ENCODE results near the gene DYRK1B.
A peak's percentile ranks its signal among the peaks of the same experiment; 100 is the strongest.

Gene DYRK1B

DNA sequence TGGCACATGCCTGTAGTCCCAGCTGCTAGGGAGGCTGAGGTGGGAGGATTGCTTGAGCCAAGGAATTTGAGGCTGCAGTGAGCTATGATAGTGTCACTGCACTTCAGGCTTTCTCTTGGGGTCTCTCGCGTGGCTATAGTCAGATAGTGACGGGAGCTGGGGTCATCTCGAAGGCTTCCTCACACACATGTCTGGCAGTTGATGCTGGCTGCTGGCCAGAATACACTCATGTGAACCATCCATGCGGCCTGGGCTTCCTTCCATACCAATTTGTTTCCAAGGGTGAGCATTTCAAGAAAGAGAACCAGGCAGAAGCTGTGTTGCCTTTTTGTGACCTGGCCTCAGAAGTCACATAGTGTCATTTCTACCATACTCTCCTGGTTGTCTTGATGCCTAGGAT, 28.9 kb downstream of the DYRK1B start:
- DNase-seq: no peak
- Histone ChIP-seq H2BK120ac (ENCODE audit: low read depth, low read length) (no peak overlapping the region), H3K4me2 (ENCODE audit: low read length) (no peak overlapping the region), H3K56ac (ENCODE audit: low read length) (no peak overlapping the region), H3K4ac (ENCODE audit: low read depth, low read length) (no peak overlapping the region), H3K4me3 (ENCODE audit: low read length) (no peak overlapping the region), H3K4me1 (ENCODE audit: control insufficient read depth, low read depth, low read length) (no peaks in the 10 kb centered on the region), H3K9ac (ENCODE audit: low read length) (no peak overlapping the region), H3K27me3 (ENCODE audit: insufficient read depth, low read length, poor library complexity) (no peaks in the 10 kb centered on the region), H4K8ac (ENCODE audit: low read depth, low read length) (no peak overlapping the region), H2AK5ac (ENCODE audit: low read length) (no peak overlapping the region), H3K79me1 (ENCODE audit: low read length) (no peaks in the 10 kb centered on the region), H3K18ac (ENCODE audit: low read length) (no peak overlapping the region), H3K36me3 (ENCODE audit: control insufficient read depth, insufficient read depth, low read length) (no peaks in the 10 kb centered on the region), H3K23ac (ENCODE audit: low read length) (no peak overlapping the region), H3K79me2 (ENCODE audit: control insufficient read depth, insufficient read depth, low read length) (no peaks in the 10 kb centered on the region), H2BK15ac (replicated peaks; ENCODE audit: low read depth) (no peak overlapping the region), H4K5ac (ENCODE audit: low read length) (no peak overlapping the region), H2BK5ac (ENCODE audit: low read length) (no peak overlapping the region), H3K27ac (ENCODE audit: low read depth, low read length) (no peak overlapping the region)
- no CpG with 5 or more reads among the region's 5 CpGs for WGBS (ENCODE audit: extremely low coverage, insufficient coverage, low lambda C conversion rate)

DNA sequence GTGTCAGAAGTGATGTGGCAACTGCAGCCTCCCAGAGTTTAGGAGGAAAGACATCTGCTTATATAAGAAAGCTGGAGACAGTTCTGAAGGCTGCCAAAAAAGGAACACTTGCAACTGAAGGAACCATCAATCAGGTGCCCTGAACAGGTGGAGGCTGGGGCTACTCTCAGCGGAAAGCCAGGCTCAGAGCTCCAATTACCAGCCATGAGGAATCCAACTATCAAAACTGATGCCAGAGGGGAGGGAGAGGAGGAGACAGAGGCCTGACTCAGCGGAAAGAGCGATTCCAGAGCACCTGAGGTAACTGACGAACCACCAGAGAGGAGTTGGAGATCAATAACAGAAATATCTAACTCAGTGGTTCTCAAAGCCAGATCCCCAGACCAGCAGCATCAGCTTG, 31.0 kb downstream of the DYRK1B start:
- H2BK120ac ChIP-seq (ENCODE audit: low read depth, low read length): no peak overlapping the region
- H3K56ac ChIP-seq (ENCODE audit: low read length): no peak overlapping the region
- H4K5ac ChIP-seq (ENCODE audit: low read length): no peak overlapping the region
- no peaks in the 10 kb centered on the region for H3K4me1 ChIP-seq (ENCODE audit: control insufficient read depth, low read depth, low read length)
- no peak overlapping the region for H3K4me2 ChIP-seq (ENCODE audit: low read length)
- H3K36me3 ChIP-seq (ENCODE audit: control insufficient read depth, insufficient read depth, low read length): no peaks in the 10 kb centered on the region
- H2BK5ac ChIP-seq (ENCODE audit: low read length): no peak overlapping the region
- no peaks in the 10 kb centered on the region for H3K27me3 ChIP-seq (ENCODE audit: insufficient read depth, low read length, poor library complexity)
- H3K79me2 ChIP-seq (ENCODE audit: control insufficient read depth, insufficient read depth, low read length): no peaks in the 10 kb centered on the region
- no peak overlapping the region for H3K23ac ChIP-seq (ENCODE audit: low read length)
- H2AK5ac ChIP-seq (ENCODE audit: low read length): no peak overlapping the region
- no peak overlapping the region for H2BK15ac ChIP-seq (replicated peaks; ENCODE audit: low read depth)
- H3K9ac ChIP-seq (ENCODE audit: low read length): no peak overlapping the region
- H3K18ac ChIP-seq (ENCODE audit: low read length): no peak overlapping the region
- H3K4ac ChIP-seq (ENCODE audit: low read depth, low read length): no peak overlapping the region
- peak; percentile 19 for DNase-seq
- whole genome bisulfite sequencing (ENCODE audit: extremely low coverage, insufficient coverage, low lambda C conversion rate): no CpG with 5 or more reads among the region's 4 CpGs
- H4K8ac ChIP-seq (ENCODE audit: low read depth, low read length): no peak overlapping the region
- no peaks in the 10 kb centered on the region for H3K79me1 ChIP-seq (ENCODE audit: low read length)
- H3K4me3 ChIP-seq (ENCODE audit: low read length): no peak overlapping the region
- no peak overlapping the region for H3K27ac ChIP-seq (ENCODE audit: low read depth, low read length)

DNA sequence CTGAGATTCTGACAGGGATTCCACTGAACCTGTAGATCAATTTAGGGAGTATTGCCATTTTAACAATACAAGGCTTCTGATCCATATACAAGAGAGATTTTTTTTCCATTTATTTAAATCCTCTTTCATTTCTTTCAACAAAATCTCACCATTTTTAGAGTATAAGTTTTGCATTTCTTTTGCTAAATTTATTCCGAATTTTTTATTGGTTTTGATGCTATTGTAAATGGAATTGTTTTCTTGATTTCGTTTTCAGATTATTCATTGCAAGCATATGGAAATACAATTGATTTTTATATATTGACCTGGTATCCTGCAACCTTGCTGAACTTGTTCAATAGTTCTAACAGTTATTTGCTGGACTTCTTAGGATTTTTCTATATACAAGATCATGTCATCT, 36.9 kb downstream of the DYRK1B start:
- no peaks in the 10 kb centered on the region for H3K27me3 ChIP-seq (ENCODE audit: insufficient read depth, low read length, poor library complexity)
- no peaks in the 10 kb centered on the region for H3K4me1 ChIP-seq (ENCODE audit: control insufficient read depth, low read depth, low read length)
- no peak overlapping the region for H3K23ac ChIP-seq (ENCODE audit: low read length)
- H3K4me3 ChIP-seq (ENCODE audit: low read length): no peak overlapping the region
- H3K56ac ChIP-seq (ENCODE audit: low read length): no peak overlapping the region
- 100% methylated on average over 1 of the region's 2 CpGs for WGBS (ENCODE audit: extremely low coverage, insufficient coverage, low lambda C conversion rate)
- H4K8ac ChIP-seq (ENCODE audit: low read depth, low read length): no peak overlapping the region
- H3K4me2 ChIP-seq (ENCODE audit: low read length): no peak overlapping the region
- H3K9ac ChIP-seq (ENCODE audit: low read length): no peak overlapping the region
- H2AK5ac ChIP-seq (ENCODE audit: low read length): no peak overlapping the region
- DNase-seq: no peak
- no peak overlapping the region for H2BK5ac ChIP-seq (ENCODE audit: low read length)
- H3K36me3 ChIP-seq (ENCODE audit: control insufficient read depth, insufficient read depth, low read length): no peaks in the 10 kb centered on the region
- no peak overlapping the region for H3K27ac ChIP-seq (ENCODE audit: low read depth, low read length)
- H2BK15ac ChIP-seq (replicated peaks; ENCODE audit: low read depth): no peak overlapping the region
- no peak overlapping the region for H2BK120ac ChIP-seq (ENCODE audit: low read depth, low read length)
- H3K18ac ChIP-seq (ENCODE audit: low read length): no peak overlapping the region
- H4K5ac ChIP-seq (ENCODE audit: low read length): no peak overlapping the region
- no peaks in the 10 kb centered on the region for H3K79me1 ChIP-seq (ENCODE audit: low read length)
- no peaks in the 10 kb centered on the region for H3K79me2 ChIP-seq (ENCODE audit: control insufficient read depth, insufficient read depth, low read length)
- no peak overlapping the region for H3K4ac ChIP-seq (ENCODE audit: low read depth, low read length)

DNA sequence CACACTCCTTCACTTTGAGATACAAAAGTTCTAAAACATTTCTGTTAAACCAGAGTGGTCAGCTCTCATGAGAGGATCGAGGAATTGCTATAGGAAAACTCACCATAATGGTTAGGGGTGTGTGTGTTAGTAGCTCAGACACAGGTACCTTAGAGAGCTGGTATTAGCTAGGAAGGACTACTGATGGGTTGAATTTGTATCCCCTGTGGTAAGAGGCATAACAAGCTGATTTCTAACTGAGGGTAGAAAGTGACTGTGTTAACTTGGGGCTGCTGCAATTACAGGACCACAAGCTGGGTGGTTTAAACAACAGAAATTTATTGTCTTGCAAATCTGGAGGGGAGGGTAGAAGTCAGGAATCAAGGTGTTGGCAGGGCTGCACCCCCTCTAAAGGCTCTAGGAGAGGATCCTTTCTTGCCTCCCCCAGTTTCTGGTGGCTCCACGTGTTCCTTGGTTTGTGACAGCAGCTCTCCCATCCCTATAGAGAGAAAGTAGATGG, 37.9 kb downstream of the DYRK1B start:
- Histone ChIP-seq H3K79me1 (ENCODE audit: low read length) (no peaks in the 10 kb centered on the region), H4K8ac (ENCODE audit: low read depth, low read length) (no peak overlapping the region), H3K56ac (ENCODE audit: low read length) (no peak overlapping the region), H3K4ac (ENCODE audit: low read depth, low read length) (no peak overlapping the region), H4K5ac (ENCODE audit: low read length) (no peak overlapping the region), H3K27ac (ENCODE audit: low read depth, low read length) (no peak overlapping the region), H3K23ac (ENCODE audit: low read length) (no peak overlapping the region), H3K79me2 (ENCODE audit: control insufficient read depth, insufficient read depth, low read length) (no peaks in the 10 kb centered on the region), H3K18ac (ENCODE audit: low read length) (no peak overlapping the region), H2AK5ac (ENCODE audit: low read length) (no peak overlapping the region), H3K4me2 (ENCODE audit: low read length) (no peak overlapping the region), H2BK15ac (replicated peaks; ENCODE audit: low read depth) (no peak overlapping the region), H3K4me3 (ENCODE audit: low read length) (no peak overlapping the region), H3K4me1 (ENCODE audit: control insufficient read depth, low read depth, low read length) (no peaks in the 10 kb centered on the region), H2BK120ac (ENCODE audit: low read depth, low read length) (no peak overlapping the region), H2BK5ac (ENCODE audit: low read length) (no peak overlapping the region), H3K27me3 (ENCODE audit: insufficient read depth, low read length, poor library complexity) (no peaks in the 10 kb centered on the region), H3K9ac (ENCODE audit: low read length) (no peak overlapping the region), H3K36me3 (ENCODE audit: control insufficient read depth, insufficient read depth, low read length) (no peaks in the 10 kb centered on the region)
- no CpG with 5 or more reads among the region's 2 CpGs for WGBS (ENCODE audit: extremely low coverage, insufficient coverage, low lambda C conversion rate)
- DNase-seq: no peak

DNA sequence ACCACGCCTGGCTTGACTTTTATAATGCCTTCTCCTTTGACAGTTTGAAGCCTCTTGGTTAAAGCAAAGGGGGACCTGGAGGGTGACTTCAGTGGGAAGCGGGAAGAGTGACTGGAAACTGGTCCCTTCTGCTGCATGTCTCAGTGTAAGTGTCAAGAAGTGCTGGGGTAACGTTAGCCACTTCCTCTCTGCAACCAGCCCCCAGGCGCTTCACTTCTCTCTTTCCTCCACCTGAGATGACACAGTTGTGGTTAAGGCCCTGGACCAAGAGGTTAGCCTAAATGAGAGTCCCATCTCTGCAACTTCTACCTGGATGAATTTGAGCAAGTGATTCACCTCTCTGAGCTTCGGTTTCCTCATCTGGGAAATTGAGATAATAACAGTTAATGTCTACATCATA, 39.0 kb downstream of the DYRK1B start:
- H3K36me3 ChIP-seq (ENCODE audit: control insufficient read depth, insufficient read depth, low read length): no peaks in the 10 kb centered on the region
- H3K79me1 ChIP-seq (ENCODE audit: low read length): no peaks in the 10 kb centered on the region
- no peak overlapping the region for H3K18ac ChIP-seq (ENCODE audit: low read length)
- H2BK120ac ChIP-seq (ENCODE audit: low read depth, low read length): no peak overlapping the region
- no peak overlapping the region for H2AK5ac ChIP-seq (ENCODE audit: low read length)
- H3K56ac ChIP-seq (ENCODE audit: low read length): no peak overlapping the region
- H3K4me2 ChIP-seq (ENCODE audit: low read length): no peak overlapping the region
- no peak overlapping the region for H3K27ac ChIP-seq (ENCODE audit: low read depth, low read length)
- no peak overlapping the region for H2BK5ac ChIP-seq (ENCODE audit: low read length)
- no peak overlapping the region for H3K23ac ChIP-seq (ENCODE audit: low read length)
- no peak for DNase-seq
- no CpG with 5 or more reads among the region's 5 CpGs for WGBS (ENCODE audit: extremely low coverage, insufficient coverage, low lambda C conversion rate)
- H3K4me1 ChIP-seq (ENCODE audit: control insufficient read depth, low read depth, low read length): no peaks in the 10 kb centered on the region
- H3K79me2 ChIP-seq (ENCODE audit: control insufficient read depth, insufficient read depth, low read length): no peaks in the 10 kb centered on the region
- no peak overlapping the region for H2BK15ac ChIP-seq (replicated peaks; ENCODE audit: low read depth)
- no peak overlapping the region for H3K4me3 ChIP-seq (ENCODE audit: low read length)
- H4K5ac ChIP-seq (ENCODE audit: low read length): no peak overlapping the region
- H3K9ac ChIP-seq (ENCODE audit: low read length): no peak overlapping the region
- no peaks in the 10 kb centered on the region for H3K27me3 ChIP-seq (ENCODE audit: insufficient read depth, low read length, poor library complexity)
- no peak overlapping the region for H3K4ac ChIP-seq (ENCODE audit: low read depth, low read length)
- H4K8ac ChIP-seq (ENCODE audit: low read depth, low read length): no peak overlapping the region

DNA sequence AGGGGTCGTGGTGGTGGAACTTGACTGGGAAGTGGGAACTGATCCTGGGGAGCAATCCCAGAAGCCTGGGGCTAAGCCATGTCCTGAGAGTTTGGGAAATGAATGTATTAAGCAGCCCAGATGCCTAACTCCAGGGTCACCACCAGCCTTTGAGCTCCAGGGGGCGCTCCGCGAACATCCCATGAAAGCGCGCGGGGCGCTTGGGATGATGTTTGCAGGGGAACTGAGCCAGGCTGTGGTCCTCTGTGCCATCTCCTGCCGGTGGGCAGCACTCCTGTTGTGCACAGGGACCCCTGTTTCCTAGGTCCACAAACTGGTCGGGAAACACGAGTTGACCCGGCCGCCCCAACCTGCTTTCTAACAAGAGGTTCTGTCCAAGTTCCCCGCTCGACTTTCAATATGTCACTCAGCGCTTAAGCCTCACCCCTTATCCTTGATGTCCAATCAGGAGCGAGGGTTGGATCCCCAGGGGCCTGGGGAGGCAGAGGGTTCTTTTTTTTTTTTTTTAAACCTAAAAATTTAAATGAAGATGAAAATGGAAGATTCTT, 40.9 kb downstream of the DYRK1B start:
- H3K23ac ChIP-seq (ENCODE audit: low read length): no peak overlapping the region
- WGBS (ENCODE audit: extremely low coverage, insufficient coverage, low lambda C conversion rate): no CpG with 5 or more reads among the region's 17 CpGs
- H2BK5ac ChIP-seq (ENCODE audit: low read length): no peak overlapping the region
- peak overlapping the region; percentile 77 for H3K4me2 ChIP-seq (ENCODE audit: low read length)
- no peak overlapping the region for H3K9ac ChIP-seq (ENCODE audit: low read length)
- no peak overlapping the region for H4K8ac ChIP-seq (ENCODE audit: low read depth, low read length)
- H3K79me2 ChIP-seq (ENCODE audit: control insufficient read depth, insufficient read depth, low read length): no peaks in the 10 kb centered on the region
- H2AK5ac ChIP-seq (ENCODE audit: low read length): no peak overlapping the region
- no peak overlapping the region for H3K4ac ChIP-seq (ENCODE audit: low read depth, low read length)
- H2BK120ac ChIP-seq (ENCODE audit: low read depth, low read length): no peak overlapping the region
- no peaks in the 10 kb centered on the region for H3K36me3 ChIP-seq (ENCODE audit: control insufficient read depth, insufficient read depth, low read length)
- peak overlapping the region; percentile 62 for H3K56ac ChIP-seq (ENCODE audit: low read length)
- H3K79me1 ChIP-seq (ENCODE audit: low read length): no peaks in the 10 kb centered on the region
- H3K18ac ChIP-seq (ENCODE audit: low read length): no peak overlapping the region
- H3K27me3 ChIP-seq (ENCODE audit: insufficient read depth, low read length, poor library complexity): no peaks in the 10 kb centered on the region
- H3K4me3 ChIP-seq (ENCODE audit: low read length): no peak overlapping the region
- no peak overlapping the region for H2BK15ac ChIP-seq (replicated peaks; ENCODE audit: low read depth)
- DNase-seq: peak; percentile 86
- H3K4me1 ChIP-seq (ENCODE audit: control insufficient read depth, low read depth, low read length): no peaks in the 10 kb centered on the region
- H4K5ac ChIP-seq (ENCODE audit: low read length): no peak overlapping the region
- H3K27ac ChIP-seq (ENCODE audit: low read depth, low read length): no peak overlapping the region

Data from mesendoderm (in vitro differentiated cells).